ENCODE results near the gene CNN3. TPM values are rescaled to one million over a fixed set of nuclear protein-coding genes. Genes with fewer than 3 reads are reported as not detected.

The CNN3 gene
- total and polyA plus RNA-seq, 2 donors (not counting 3 experiments of a cell fraction or from before 2014, with no cell fraction given): 174 to 392 TPM

- POLR2A ChIA-PET: no interaction called here
- no peak overlapping the region for H3K9ac ChIP-seq (replicated peaks; ENCODE audit: extremely low read depth, insufficient read depth, low read length)
These were observed 28.2 kb downstream of the CNN3 start for GRCh38 chr1:94898491-94899385.

More at GRCh38 chr1:94898491-94899385, 28.2 kb downstream of the CNN3 start:
- FAIRE-seq (no peak), DNase-seq (ENCODE audit: low read depth, low spot score) (no peak)
- Histone ChIP-seq H3K4me2 (ENCODE audit: insufficient read depth, low read length) (no peak overlapping the region), H3K27ac (ENCODE audit: insufficient read depth, low read depth, low read length) (no peak overlapping the region), H3K79me2 (ENCODE audit: control insufficient read depth, insufficient read depth, low read length) (peaks cover 8% of the 10 kb centered on the region), H3K9me1 (replicated peaks; ENCODE audit: control insufficient read depth, extremely low read depth, insufficient read depth, low read length) (no peaks in the 10 kb centered on the region), H3K4me1 (ENCODE audit: control insufficient read depth, extremely low read depth, insufficient read depth, low read length) (no peaks in the 10 kb centered on the region), H3K36me3 (ENCODE audit: control insufficient read depth in 2 of 2, extremely low read depth in 1 of 2, insufficient read depth in 2 of 2, low read length in 2 of 2) (peaks cover 33 to 48% of the 10 kb centered on the region in 2 experiments), H3K4me3 (replicated peaks in 1 of 3; ENCODE audit: insufficient read depth in 1 of 3, low read depth in 1 of 3, low read length in 3 of 3) (no peak overlapping the region), H3K9me3 (replicated peaks; ENCODE audit: control insufficient read depth, insufficient read depth, low read length) (no peaks in the 10 kb centered on the region), H4K20me1 (replicated peaks; ENCODE audit: control insufficient read depth, extremely low read depth, insufficient read depth, low read length) (peaks cover 7% of the 10 kb centered on the region), H2AFZ (ENCODE audit: low read depth, low read length) (no peak overlapping the region), H3K27me3 (ENCODE audit: control insufficient read depth in 2 of 2, insufficient read depth in 2 of 2, low read length in 2 of 2) (no peaks in the 10 kb centered on the region)
- dilution Hi-C loops (cut with MboI; ENCODE audit: extremely low pct_ligation_motif_present, low sequenced_read_pairs): no loop called here
- BruUV-seq (replicated peaks): no TSS peak
- intact Hi-C loops (cut with micrococcal nuclease): no loop called here
- CTCF ChIA-PET: interaction anchor here (0.9 to 4.6 kb wide), 8 partner anchors 9 to 145 kb away, joined by 3 to 38 read pairs (median 6); no protein-coding TSS in a partner anchor
- TF ChIP-seq MYC (IDR thresholded peaks at IDR 0.05; ENCODE audit: low read depth, low read length) (no peak), EZH2 (IDR thresholded peaks at IDR 0.05; ENCODE audit: borderline replicate concordance, low read depth, low read length, severe bottlenecking) (no peak), CTCF (IDR thresholded peaks at IDR 0.05; ENCODE audit: extremely low read depth in 1 of 2, insufficient read depth in 1 of 2, low read depth in 1 of 2, low read length in 2 of 2) (no peak)
- TF ChIP-seq, protein P1, sequence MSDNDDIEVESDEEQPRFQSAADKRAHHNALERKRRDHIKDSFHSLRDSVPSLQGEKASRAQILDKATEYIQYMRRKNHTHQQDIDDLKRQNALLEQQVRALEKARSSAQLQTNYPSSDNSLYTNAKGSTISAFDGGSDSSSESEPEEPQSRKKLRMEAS (IDR thresholded peaks at IDR 0.05; ENCODE audit: insufficient read depth, insufficient read length): no peak

Data from endothelial cell of umbilical vein (primary cell).